GM12878 (cell line): ENCODE data around the gene REEP1. TPM values are rescaled to one million over a fixed set of nuclear protein-coding genes. Genes with fewer than 3 reads are reported as not detected.

Source experiments
- ATAC-seq: fragments of 200-7000 bp; cut with Tn5 transposase; 3 replicates; pipeline ENCODE4 v1.9.1; 2020; ENCODE audit warnings: mild to moderate bottlenecking, moderate library complexity
- BruUV-seq: library from RNA; stranded (reverse); fragments of 400-500 nt; replicated peaks from 2 replicates; lab custom pipeline; 2021; lab: Mats Ljungman, UMichigan
- CTCF ChIA-PET: fragments of 300-600 bp; sonication (Branson Sonifier 250); formaldehyde crosslinking; extraction: SDS; loops from one replicate; lab custom pipeline; 2021; ENCODE audit warnings: inconsistent platforms; lab: Yijun Ruan, JAX
- POLR2A ChIA-PET: fragments of 350-600 bp; formaldehyde crosslinking; extraction: SDS; loops from one replicate; lab custom pipeline; 2021; ENCODE audit warnings: inconsistent platforms; lab: Charles Lee
- RAD21 ChIA-PET: fragments of 300-600 bp; sonication (Branson Sonifier 250); formaldehyde crosslinking; loops from one replicate; lab custom pipeline; 2023; ENCODE audit warnings: antibody characterized with exemption; ENCODE audit not compliant: unreplicated experiment; lab: Charles Lee
- SMC1A ChIA-PET: fragments of 300-600 bp; sonication (Branson Sonifier 250); formaldehyde crosslinking; loops from one replicate; lab custom pipeline; 2023; ENCODE audit not compliant: unreplicated experiment, uncharacterized antibody; lab: Charles Lee
- DNase-seq: peaks from one replicate; pipeline ENCODE4 v3.0.0-alpha.2; 2011; ENCODE audit warnings: low read depth, low spot score
- FAIRE-seq: peaks from 3 replicates; lab custom pipeline; 2011; peaks lifted over from hg19 to GRCh38; lab: Jason Lieb, UNC
- H2AFZ ChIP-seq: 2 replicates; pipeline ENCODE4 v1.6.0; 2011; ENCODE audit warnings: low read depth, low read length, control low read depth; ENCODE audit not compliant: control insufficient read depth
- H3K27ac ChIP-seq: 2 replicates; pipeline ENCODE4 v1.5.1; 2011; ENCODE audit warnings: control low read depth; ENCODE audit not compliant: control insufficient read depth, insufficient read depth
- H3K27me3 ChIP-seq, 2 experiments: replicated peaks in 1 of 2; 2 replicates each; pipeline versions ENCODE4 v1.6.0 to v1.6.1; 2011; ENCODE audit warnings: low read length in 1 of 2; ENCODE audit not compliant: control insufficient read depth in 2 of 2, insufficient read depth in 2 of 2
- H3K36me3 ChIP-seq, 2 experiments: 2 replicates each; pipeline ENCODE4 v1.5.1; 2011; ENCODE audit warnings: low read length in 1 of 2; ENCODE audit not compliant: control insufficient read depth in 2 of 2, insufficient read depth in 2 of 2
- H3K4me1 ChIP-seq: 2 replicates; pipeline ENCODE4 v1.6.1; 2011; ENCODE audit warnings: mild to moderate bottlenecking, low read length, moderate library complexity, mixed read lengths; ENCODE audit not compliant: control insufficient read depth, insufficient read depth
- H3K4me2 ChIP-seq: 2 replicates; pipeline ENCODE4 v1.6.0; 2011; ENCODE audit warnings: control low read depth; ENCODE audit not compliant: control insufficient read depth, insufficient read depth
- H3K4me3 ChIP-seq: fragments of 200-600 bp; sonication (generic); 2 replicates; pipeline ENCODE4 v1.5.1; 2016
- H3K79me2 ChIP-seq: 2 replicates; pipeline ENCODE4 v1.6.0; 2011; ENCODE audit warnings: low read length; ENCODE audit not compliant: control insufficient read depth, insufficient read depth
- H3K9ac ChIP-seq: 2 replicates; pipeline ENCODE4 v1.8.0; 2011; ENCODE audit warnings: low read length, control low read depth, mixed read lengths; ENCODE audit not compliant: control insufficient read depth, insufficient read depth
- H3K9me3 ChIP-seq: replicated peaks from 3 replicates; pipeline ENCODE4 v1.5.1; 2011; ENCODE audit warnings: mild to moderate bottlenecking, low read length; ENCODE audit not compliant: control insufficient read depth, insufficient read depth
- H4K20me1 ChIP-seq: 2 replicates; pipeline ENCODE4 v1.6.0; 2011; ENCODE audit not compliant: control insufficient read depth, insufficient read depth
- BHLHE40 ChIP-seq, 2 experiments: fragments of 450-650 bp in 1 of 2; IDR thresholded peaks; 2 replicates each; pipeline ENCODE4 v1.6.1; 2011 to 2017; ENCODE audit warnings: low read depth in 2 of 2, borderline replicate concordance in 1 of 2, improper control_type of control experiment in 1 of 2, low read length in 1 of 2, mild to moderate bottlenecking in 1 of 2
- CREB1 ChIP-seq: IDR thresholded peaks from 2 replicates; pipeline ENCODE4 v1.6.1; 2012; ENCODE audit warnings: low read depth, mild to moderate bottlenecking, inconsistent platforms
- CREM ChIP-seq: IDR thresholded peaks from 2 replicates; pipeline ENCODE4 v1.6.1; 2014; ENCODE audit warnings: antibody characterized with exemption, low read depth
- EED ChIP-seq: sonication (generic); IDR thresholded peaks from 2 replicates; pipeline ENCODE4 v1.6.1; 2016; ENCODE audit warnings: antibody characterized with exemption, low read depth
- KDM1A ChIP-seq: fragments of 200-600 bp; sonication (generic); IDR thresholded peaks from 2 replicates; pipeline ENCODE4 v1.6.1; 2016; ENCODE audit warnings: borderline replicate concordance
- MXI1 ChIP-seq: fragments of 150-350 bp; IDR thresholded peaks from 2 replicates; pipeline ENCODE4 v1.6.1; 2011; ENCODE audit warnings: low read depth, mild to moderate bottlenecking, inconsistent platforms, low read length, improper control_type of control experiment
- RBBP5 ChIP-seq: fragments of 200-600 bp; sonication (generic); conservative IDR thresholded peaks from 2 replicates; pipeline ENCODE4 v1.6.1; 2016
- SRF ChIP-seq, 2 experiments: IDR thresholded peaks; 2 replicates each; pipeline ENCODE4 v1.6.1; 2011; ENCODE audit warnings: low read depth in 2 of 2, low read length in 2 of 2, mild to moderate bottlenecking in 1 of 2, moderate library complexity in 1 of 2
- TAF1 ChIP-seq: IDR thresholded peaks from 2 replicates; pipeline ENCODE4 v1.6.1; 2011; ENCODE audit warnings: mild to moderate bottlenecking, low read depth, low read length, borderline replicate concordance
- TCF3 ChIP-seq: IDR thresholded peaks from 2 replicates; pipeline ENCODE4 v1.6.1; 2012; ENCODE audit warnings: low read depth, mild to moderate bottlenecking, low read length, borderline replicate concordance; ENCODE audit not compliant: insufficient read depth
- ZBTB40 ChIP-seq: fragments of 450-650 bp; IDR thresholded peaks from 2 replicates; pipeline ENCODE4 v1.6.1; 2016; ENCODE audit warnings: mild to moderate bottlenecking, moderate library complexity, borderline replicate concordance
- ZNF24 ChIP-seq: fragments of 450-650 bp; IDR thresholded peaks from 2 replicates; pipeline ENCODE4 v1.6.1; 2017; ENCODE audit warnings: antibody characterized with exemption, mild to moderate bottlenecking
- WGBS: methylation state at CpG from one replicate; pipeline ENCODE4 v1.1.6; 2016; ENCODE audit warnings: low lambda C conversion rate; ENCODE audit not compliant: insufficient replicate concordance, insufficient coverage; ENCODE audit errors: missing lambda C conversion rate; 5-methylcytosine and 5-hydroxymethylcytosine counted together
- in situ Hi-C: fragments of 300-500 bp; cut with MboI; formaldehyde crosslinking; loops from 9 replicates; pipeline ENCODE4 v1.14.3; 2018; ENCODE audit warnings: mixed read lengths
- intact Hi-C: fragments of 100-400 bp; cut with micrococcal nuclease; formaldehyde crosslinking; loops from one replicate; pipeline ENCODE4 v1.14.2; 2022; ENCODE audit not compliant: unreplicated experiment
- polyA plus RNA-seq, 11 experiments: library from polyadenylated mRNA; depleted of rRNA in 4 of 11; unstranded in 6 of 11; stranded (reverse) in 5 of 11; fragments of >200 nt; fragmentation: Nextera tagmentation in 4 of 11; fragmentation: Illumina TruSeq in 1 of 11; extraction: Ambion mirVana in 4 of 11; extraction: Trizol in 1 of 11; gene quantifications; 1 replicate in 1 of 11; 2 replicates in 10 of 11; pipeline versions ENCODE4 v1.2.1 to v1.2.3, GENCODE V29; 2011 to 2016; ENCODE audit warnings: inconsistent platforms in 2 of 11, missing spikeins in 2 of 11, low read depth in 1 of 11
- total RNA-seq, 4 experiments: library from RNA; depleted of rRNA in 3 of 4; stranded (reverse); fragments of >200 nt in 3 of 4; fragmentation: Illumina TruSeq in 1 of 4; extraction: Trizol in 1 of 4; gene quantifications; 2 replicates each; pipeline versions ENCODE4 v1.2.1 to v1.2.3, GENCODE V29; 2013 to 2021

REEP1 gene
- total and polyA plus RNA-seq, 10 of the 15 experiments (the other 5 are each of a cell fraction or from before 2014, with no cell fraction given) = 0.02 to 0.30 (median 0.09) TPM; not detected in 1

GRCh38 chr2:86293612-86294011 is 43.8 kb downstream of the REEP1 start (continued):
- TF ChIP-seq SRF (IDR thresholded peaks at IDR 0.05; ENCODE audit: low read depth in 2 of 2, low read length in 2 of 2) (no peak), BHLHE40 (IDR thresholded peaks at IDR 0.05; ENCODE audit: borderline replicate concordance in 1 of 2, low read depth in 2 of 2, low read length in 1 of 2) (no peak), EED (no peak)

- POLR2A ChIA-PET = interaction anchor here (0.6 to 1.1 kb wide), 2 partner anchors 8 to 60 kb away, joined by 3 to 6 read pairs; no protein-coding TSS in a partner anchor
- ATAC-seq = no peak
These were observed 44.6 kb downstream of the REEP1 start for GRCh38 chr2:86292571-86293515.

More at GRCh38 chr2:86292571-86293515, 44.6 kb downstream of the REEP1 start:
- H4K20me1 ChIP-seq = no peaks in the 10 kb centered on the region
- no peaks in the 10 kb centered on the region for H3K79me2 ChIP-seq
- DNase-seq (no peak), FAIRE-seq (no peak)
- BruUV-seq = no TSS peak
- H3K4me1 ChIP-seq = no peaks in the 10 kb centered on the region
- no peak overlapping the region for H3K27ac ChIP-seq
- in situ Hi-C loops = no loop called here
- CTCF ChIA-PET = interaction anchor here (1.0 to 3.3 kb wide), 9 partner anchors 10 to 76 kb away, joined by 3 to 25 read pairs (median 5); no protein-coding TSS in a partner anchor
- WGBS = 42% methylated on average over 7 of the region's 7 CpGs
- no peak overlapping the region for H3K9ac ChIP-seq
- H3K27me3 ChIP-seq = no peaks in the 10 kb centered on the region; a peak in 1 of 4 replicates
- no peak for TF ChIP-seq RBBP5
- peak; percentile 95 for TF ChIP-seq ZNF24
- TF ChIP-seq CREM = no peak
- TF ChIP-seq TCF3 = no peak
- no peak for TF ChIP-seq CREB1
- no peak for TF ChIP-seq KDM1A
- no peak for TF ChIP-seq ZBTB40
- no peak for TF ChIP-seq TAF1
- TF ChIP-seq MXI1 = no peak
- H3K36me3 ChIP-seq = no peaks in the 10 kb centered on the region
- H2AFZ ChIP-seq = no peak overlapping the region
- RAD21 ChIA-PET = interaction anchor here (1.3 to 12.9 kb wide), 3 partner anchors 24 to 70 kb away, joined by 3 to 181 read pairs (median 3); no protein-coding TSS in a partner anchor
- intact Hi-C loops = no loop called here
- SMC1A ChIA-PET = interaction anchor here (0.6 to 12.1 kb wide), 10 partner anchors 11 to 98 kb away, joined by 3 to 178 read pairs (median 4); partner anchors contain the start of gene IMMT
- H3K9me3 ChIP-seq = no peaks in the 10 kb centered on the region
- no peak overlapping the region for H3K4me3 ChIP-seq
- H3K4me2 ChIP-seq = no peak overlapping the region
